ENCODE measurements around the gene MORN1.

Gene MORN1

GRCh38 chr1:2316451-2316961 is 74.8 kb downstream of the MORN1 start:
- no peak for DNase-seq

- no peak for DNase-seq
These were observed 75.5 kb downstream of the MORN1 start for GRCh38 chr1:2315674-2316450.

DNA sequence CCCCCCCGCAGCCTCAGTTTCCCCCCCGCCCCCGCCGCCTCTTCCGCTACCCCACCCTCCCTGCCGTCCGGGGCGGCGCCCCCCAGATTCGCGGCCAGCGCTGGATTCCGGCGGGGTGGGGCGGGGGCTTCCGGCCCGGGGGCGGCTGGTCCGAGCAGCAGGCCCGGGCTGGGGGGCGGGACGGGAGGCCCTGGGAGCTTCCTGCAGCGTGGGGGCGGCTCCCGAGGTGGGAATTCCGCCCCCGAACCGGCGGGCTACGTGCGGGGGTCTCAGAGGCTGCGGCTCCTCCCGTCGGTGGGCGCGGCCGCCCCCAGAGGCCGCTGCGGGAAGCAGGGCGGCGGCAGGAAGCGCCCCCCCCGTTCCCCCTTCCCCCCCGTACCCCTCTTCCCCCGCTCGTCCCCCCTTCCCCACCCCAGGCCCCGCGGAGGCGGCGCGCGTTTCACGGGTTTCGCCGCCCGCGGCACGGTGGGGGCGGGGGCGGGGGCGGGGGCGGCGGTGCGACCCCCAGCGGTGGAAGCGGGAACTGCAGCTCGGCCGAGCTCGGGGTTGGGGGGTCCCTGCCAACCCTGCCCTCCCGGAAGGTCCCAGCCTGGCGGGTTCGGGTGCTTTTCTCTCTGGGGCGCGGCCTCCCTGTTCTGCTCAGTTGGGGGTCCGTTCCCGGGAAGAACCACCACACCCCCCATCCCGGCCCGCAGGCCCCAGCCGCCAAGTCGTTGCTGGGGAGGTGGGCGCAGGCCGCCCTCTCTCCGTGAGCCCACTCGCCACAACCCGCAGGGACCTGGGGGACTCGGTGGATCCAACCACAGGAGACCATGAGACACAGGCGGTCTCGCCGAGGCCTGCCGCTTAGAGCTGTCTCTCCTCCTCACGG is 76.3 kb downstream of the MORN1 start:
- DNase-seq: peak; percentile 68

- DNase-seq: no peak
These were observed 77.0 kb downstream of the MORN1 start for GRCh38 chr1:2314273-2314802.

DNA sequence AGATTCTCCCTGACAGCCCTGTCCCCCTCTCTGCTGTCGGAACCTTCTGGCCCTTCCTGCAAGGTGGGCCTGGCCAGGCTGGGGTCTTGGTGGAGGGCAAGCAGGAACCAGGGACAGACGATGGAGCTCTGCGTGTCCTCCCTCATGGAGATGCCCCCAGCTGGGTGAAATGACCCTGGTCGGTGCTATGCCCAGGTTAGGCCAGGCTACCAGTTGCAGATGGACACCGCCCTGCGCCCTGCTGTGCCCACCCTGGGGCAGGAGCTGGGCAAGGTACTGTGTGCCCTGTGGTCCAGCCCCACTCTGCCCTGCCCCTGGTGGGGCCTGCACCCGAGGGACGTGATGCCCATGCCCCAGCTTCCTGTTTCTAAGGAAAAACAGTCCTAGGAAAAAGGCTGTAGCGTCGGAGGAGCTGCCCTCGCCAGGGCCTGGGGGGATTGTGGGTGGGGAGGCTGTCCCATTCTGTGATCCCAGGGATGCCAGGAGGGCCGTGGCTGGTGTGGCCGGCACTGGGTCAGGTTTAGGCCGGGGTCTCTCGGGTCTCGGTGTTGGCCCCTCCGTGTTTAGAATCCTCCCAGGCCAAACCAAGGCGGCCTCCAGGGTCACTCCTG is 77.6 kb downstream of the MORN1 start:
- DNase-seq: no peak

GRCh38 chr1:2312515-2313301 is 78.6 kb downstream of the MORN1 start:
- DNase-seq: no peak

DNA sequence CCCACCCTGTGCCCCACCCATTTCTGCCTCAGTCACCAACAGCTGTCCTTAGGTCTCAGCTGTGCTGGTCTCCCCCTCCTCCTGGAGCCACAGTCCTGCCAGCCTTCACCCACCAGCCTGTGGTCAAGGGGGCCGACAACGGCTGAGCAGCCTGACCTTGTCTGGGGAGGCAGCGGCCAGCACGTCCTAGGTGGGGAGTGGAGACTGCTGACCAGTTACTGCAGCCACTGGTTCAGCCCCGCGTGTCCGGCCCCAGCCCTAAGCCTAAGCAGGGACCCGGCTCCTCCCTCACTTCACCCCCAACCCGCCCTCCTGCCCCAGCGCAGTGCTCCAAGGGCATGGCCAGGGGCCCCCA is 79.2 kb downstream of the MORN1 start:
- no peak for DNase-seq

GRCh38 chr1:2311184-2312032 is 79.9 kb downstream of the MORN1 start:
- DNase-seq: peak; percentile 68

GRCh38 chr1:2310332-2311183 is 80.8 kb downstream of the MORN1 start:
- no peak for DNase-seq

DNA sequence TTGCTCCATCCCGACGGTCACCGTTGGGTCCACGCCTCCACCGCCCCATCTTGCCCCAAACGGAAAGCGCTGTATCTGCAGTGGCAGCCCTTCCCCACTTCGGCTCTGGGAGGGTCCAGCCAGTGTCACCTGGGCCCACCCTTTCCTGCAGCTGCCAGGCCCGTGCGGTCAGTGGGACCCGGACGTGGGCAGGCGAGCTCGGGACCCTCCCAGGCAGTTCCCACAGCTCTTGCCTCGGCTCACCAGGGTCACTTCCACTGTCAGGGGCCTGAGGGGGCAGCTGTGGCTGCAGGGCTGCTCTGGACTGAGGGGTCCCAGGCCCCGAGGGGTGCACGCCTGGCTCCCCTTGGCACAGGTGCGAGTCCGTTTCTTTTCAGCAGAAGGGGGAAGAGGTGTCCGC is 82.5 kb downstream of the MORN1 start:
- no peak for DNase-seq

DNA sequence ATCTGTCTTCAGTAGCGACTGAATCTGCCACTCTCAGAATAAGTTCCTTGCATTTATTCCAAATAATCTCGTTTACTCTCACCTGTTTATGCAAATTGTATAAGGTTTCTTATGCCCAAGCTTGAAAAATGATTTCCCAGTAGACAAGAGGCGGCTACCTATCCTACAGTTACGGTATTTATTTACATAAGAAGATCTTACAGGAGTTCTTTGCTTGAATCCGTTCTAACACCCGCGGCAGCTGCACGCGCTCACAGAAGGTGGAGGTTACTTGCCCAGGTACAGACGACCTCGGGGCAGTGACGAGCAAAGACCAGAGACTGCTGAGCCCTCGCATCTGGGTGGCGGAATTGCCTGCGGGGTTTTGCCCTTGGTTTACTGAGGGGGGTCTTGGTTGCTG is 83.4 kb downstream of the MORN1 start:
- no peak for DNase-seq

- no peak for DNase-seq
These were observed 84.2 kb downstream of the MORN1 start for GRCh38 chr1:2307064-2307605.

DNA sequence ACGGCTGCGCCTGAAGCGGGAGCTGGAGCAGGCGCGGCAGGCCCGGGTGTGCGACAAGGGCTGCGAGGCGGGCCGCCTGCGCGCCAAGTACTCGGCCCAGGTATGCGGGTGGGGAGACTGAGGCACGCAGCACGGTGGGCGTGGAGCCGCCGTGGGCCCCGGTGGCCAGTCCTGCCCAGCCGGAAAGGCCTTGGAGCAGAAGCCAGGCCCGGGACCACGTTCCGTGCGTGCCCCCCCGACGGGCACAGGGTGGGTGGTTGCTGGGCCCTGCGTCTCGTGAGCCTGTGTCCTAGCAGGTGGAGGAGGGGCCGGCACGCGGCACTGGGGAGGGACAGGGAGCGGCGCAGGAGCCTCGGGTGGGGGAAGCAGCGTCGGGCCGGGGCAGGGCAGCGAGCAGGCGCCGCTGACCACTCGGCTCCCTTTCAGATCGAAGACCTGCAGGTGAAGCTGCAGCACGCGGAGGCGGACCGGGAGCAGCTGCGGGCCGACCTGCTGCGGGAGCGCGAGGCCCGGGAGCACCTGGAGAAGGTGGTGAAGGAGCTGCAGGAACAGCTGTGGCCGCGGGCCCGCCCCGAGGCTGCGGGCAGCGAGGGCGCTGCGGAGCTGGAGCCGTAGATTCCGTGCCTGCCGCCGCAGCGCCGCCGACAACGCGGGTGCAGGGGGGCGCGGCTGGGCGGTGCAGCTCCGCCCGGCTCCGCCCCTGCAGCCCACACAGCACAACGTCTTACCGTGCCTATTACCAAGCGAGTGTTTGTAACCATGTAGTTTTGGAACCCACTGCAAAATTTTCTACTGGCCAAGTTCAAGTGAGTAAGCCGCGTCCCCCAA is 85.0 kb downstream of the MORN1 start:
- DNase-seq: no peak

GRCh38 chr1:2304921-2305681 is 86.3 kb downstream of the MORN1 start:
- no peak for DNase-seq

- DNase-seq: no peak
These were observed 87.1 kb downstream of the MORN1 start for GRCh38 chr1:2304282-2304681.

- no peak for DNase-seq
These were observed 87.6 kb downstream of the MORN1 start for GRCh38 chr1:2303781-2304180.

- DNase-seq: no peak
These were observed 88.2 kb downstream of the MORN1 start for GRCh38 chr1:2303016-2303775.
